HG03060 (cell line): Measurements from ENCODE around the gene SOHLH1.

ENCODE experiments used
- ATAC-seq: cut with Tn5 transposase; IDR thresholded peaks from one replicate; pipeline ENCODE4 v1.9.1; 2021; ENCODE audit warnings: low read depth, moderate number of reproducible peaks; ENCODE audit not compliant: unreplicated experiment

The SOHLH1 gene

GRCh38 chr9:135699440-135699839 is at the start of gene SOHLH1:
SOHLH1 (minus strand) TSS chr9:135699481; CDS start chr9:135699467, 14 bp downstream.
- no peak for ATAC-seq

- no peak for ATAC-seq
Observed at GRCh38 chr9:135748676-135749075, 49.4 kb upstream of the SOHLH1 start.

- no peak for ATAC-seq
Observed at GRCh38 chr9:135747311-135747710, 48.0 kb upstream of the SOHLH1 start.

GRCh38 chr9:135746565-135746964 is 47.3 kb upstream of the SOHLH1 start:
- no peak for ATAC-seq

- ATAC-seq, result no peak
Observed at GRCh38 chr9:135745686-135746324, 46.5 kb upstream of the SOHLH1 start.

- no peak for ATAC-seq
Observed at GRCh38 chr9:135745189-135745588, 45.9 kb upstream of the SOHLH1 start.

- ATAC-seq, result no peak
Observed at GRCh38 chr9:135744333-135745070, 45.2 kb upstream of the SOHLH1 start.

GRCh38 chr9:135743546-135744332 is 44.5 kb upstream of the SOHLH1 start:
- ATAC-seq, result no peak

- ATAC-seq, result no peak
Observed at GRCh38 chr9:135743021-135743420, 43.7 kb upstream of the SOHLH1 start.

- ATAC-seq, result no peak
Observed at GRCh38 chr9:135741276-135742219, 42.3 kb upstream of the SOHLH1 start.

GRCh38 chr9:135739271-135740220 is 40.3 kb upstream of the SOHLH1 start:
- no peak for ATAC-seq

GRCh38 chr9:135737840-135738521 is 38.7 kb upstream of the SOHLH1 start:
- ATAC-seq, result no peak

- ATAC-seq, result no peak
Observed at GRCh38 chr9:135736979-135737839, 37.9 kb upstream of the SOHLH1 start.

GRCh38 chr9:135736272-135736978 is 37.1 kb upstream of the SOHLH1 start:
- no peak for ATAC-seq

- no peak for ATAC-seq
Observed at GRCh38 chr9:135734616-135735144, 35.4 kb upstream of the SOHLH1 start.

- ATAC-seq, result no peak
Observed at GRCh38 chr9:135732569-135733257, 33.4 kb upstream of the SOHLH1 start.
